Immature natural killer cell (primary cell): Measurements from ENCODE around the gene TMEM38A. TPM values are rescaled to one million over a fixed set of nuclear protein-coding genes. Genes with fewer than 3 reads are reported as not detected.
A peak's percentile ranks its signal among the peaks of the same experiment; 100 is the strongest.
"Not testable (repeated sequence)": the region's sequence is repeated elsewhere in the genome, so short reads cannot be mapped to it uniquely, and the experiment has no call there.

ENCODE experiments used
- DNase-seq, 3 donors: peaks; one replicate each; pipeline ENCODE4 v3.0.0; 2022; ENCODE audit warnings: mixed read lengths in 1 of 3
- H3K27ac Mint-ChIP-seq, 6 donors: one replicate each; pipeline ENCODE4 v1.8.0; 2020; ENCODE audit warnings: mixed read lengths in 6 of 6, mild to moderate bottlenecking in 5 of 6, inconsistent platforms in 4 of 6, moderate library complexity in 3 of 6
- H3K27me3 Mint-ChIP-seq, 3 donors: one replicate each; pipeline ENCODE4 v1.8.0; 2020 to 2021; ENCODE audit warnings: low read depth in 3 of 3, mild to moderate bottlenecking in 3 of 3, mixed read lengths in 3 of 3, moderate library complexity in 3 of 3, inconsistent platforms in 1 of 3
- H3K36me3 Mint-ChIP-seq, 3 donors: one replicate each; pipeline ENCODE4 v1.8.0; 2020; ENCODE audit warnings: mixed read lengths in 3 of 3, inconsistent platforms in 2 of 3, mild to moderate bottlenecking in 2 of 3
- H3K4me1 Mint-ChIP-seq, 2 donors: one replicate each; pipeline ENCODE4 v1.8.0; 2020; ENCODE audit warnings: inconsistent platforms in 2 of 2, mild to moderate bottlenecking in 2 of 2, mixed read lengths in 2 of 2, moderate library complexity in 1 of 2
- H3K4me3 Mint-ChIP-seq, 5 donors: one replicate each; pipeline ENCODE4 v1.8.0; 2020; ENCODE audit warnings: mild to moderate bottlenecking in 5 of 5, mixed read lengths in 5 of 5, inconsistent platforms in 3 of 5, moderate library complexity in 3 of 5
- H3K9me3 Mint-ChIP-seq, 6 donors: one replicate each; pipeline ENCODE4 v1.8.0; 2020; ENCODE audit warnings: mild to moderate bottlenecking in 6 of 6, mixed read lengths in 6 of 6, inconsistent platforms in 4 of 6, moderate library complexity in 3 of 6
- polyA plus RNA-seq, 3 donors: library from polyadenylated mRNA; unstranded; fragments of 300-500 nt; fragmentation: Illumina TruSeq; gene quantifications; one replicate each; pipeline ENCODE4 v1.2.3, GENCODE V29; 2021

The TMEM38A gene
- polyA plus RNA-seq, 3 donors from 2014 or later, result 0.78 to 3.2 (median 1.5) TPM

- Mint-ChIP-seq H3K4me3 (no peak overlapping the region), H3K27ac (no peak overlapping the region), H3K9me3 (no peaks in the 10 kb centered on the region), H3K27me3 (peaks cover 0 to 2% (median 0%) of the 10 kb centered on the region in 3 donors), H3K36me3 (no peaks in the 10 kb centered on the region), H3K4me1 (no peaks in the 10 kb centered on the region)
- DNase-seq, result no peak
Measured at GRCh38 chr19:16670291-16670690, 9.4 kb downstream of the TMEM38A start.

DNA sequence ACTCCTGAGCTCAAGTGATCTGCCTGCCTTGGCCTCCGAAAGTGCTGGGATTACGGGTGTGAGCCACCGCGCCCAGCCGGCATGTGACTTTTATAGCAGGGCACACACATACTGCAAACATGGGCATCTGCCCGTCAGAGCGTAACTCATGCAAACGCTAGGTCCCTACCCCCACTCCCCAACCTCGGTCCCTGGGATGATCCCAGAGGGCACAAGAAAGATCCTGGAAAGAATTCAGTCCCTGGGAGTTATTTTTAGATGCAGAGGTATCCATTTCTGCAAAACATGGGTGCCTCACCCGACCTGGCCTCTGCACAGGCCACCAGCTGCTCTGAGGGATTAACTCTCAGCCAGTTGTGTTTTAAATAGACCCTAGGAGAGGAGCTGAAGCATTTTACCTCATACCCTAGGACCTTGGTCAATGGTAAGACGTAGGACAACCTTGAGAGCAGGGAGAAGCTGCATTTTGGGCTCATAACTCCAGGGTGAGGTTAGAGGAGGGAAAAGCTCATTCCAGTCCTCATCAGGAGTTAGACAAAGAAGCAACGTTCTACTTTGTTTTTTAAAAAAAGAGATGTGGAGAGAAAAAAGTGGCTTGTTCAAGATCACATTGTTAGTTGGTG lies 10.8 kb downstream of the TMEM38A start:
- DNase-seq, result no peak
- no peaks in the 10 kb centered on the region for H3K4me1 Mint-ChIP-seq
- H3K27ac Mint-ChIP-seq, result no peak overlapping the region
- no peaks in the 10 kb centered on the region for H3K36me3 Mint-ChIP-seq
- H3K4me3 Mint-ChIP-seq, result no peak overlapping the region
- peaks cover 0 to 2% (median 0%) of the 10 kb centered on the region in 3 donors for H3K27me3 Mint-ChIP-seq
- H3K9me3 Mint-ChIP-seq, result no peaks in the 10 kb centered on the region

GRCh38 chr19:16673231-16673630 lies 12.3 kb downstream of the TMEM38A start:
- H3K36me3 Mint-ChIP-seq, result no peaks in the 10 kb centered on the region
- no peak for DNase-seq
- peak overlapping the region in 1 of 6 donors; percentile 55 for H3K27ac Mint-ChIP-seq
- no peaks in the 10 kb centered on the region for H3K4me1 Mint-ChIP-seq
- H3K27me3 Mint-ChIP-seq, result peaks cover 0 to 2% (median 0%) of the 10 kb centered on the region in 3 donors
- peaks cover 0 to 1% (median 0%) of the 10 kb centered on the region in 6 donors for H3K9me3 Mint-ChIP-seq
- H3K4me3 Mint-ChIP-seq, result no peak overlapping the region

DNA sequence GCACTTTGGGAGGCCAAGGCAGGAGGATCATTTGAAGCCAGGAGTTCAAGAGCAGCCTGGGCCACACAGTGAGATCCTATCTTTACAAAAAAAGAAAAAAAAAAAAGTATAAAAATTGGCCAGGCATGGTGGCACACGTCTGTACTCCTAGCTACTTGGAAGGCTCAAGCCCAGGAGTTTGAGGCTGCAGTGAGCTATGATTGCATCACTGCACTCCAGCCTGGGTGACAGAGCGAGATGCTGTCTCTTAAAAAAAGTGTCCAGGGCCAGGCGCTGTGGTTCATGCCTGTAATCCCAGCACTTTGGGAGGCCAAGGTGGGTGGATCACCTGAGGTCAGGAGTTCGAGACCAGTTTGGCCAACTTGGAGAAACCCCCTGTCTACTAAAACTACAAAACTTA lies 12.9 kb downstream of the TMEM38A start:
- DNase-seq, H3K27me3 Mint-ChIP-seq, H3K4me1 Mint-ChIP-seq, H3K4me3 Mint-ChIP-seq, H3K36me3 Mint-ChIP-seq, H3K27ac Mint-ChIP-seq, H3K9me3 Mint-ChIP-seq: not testable (repeated sequence)

DNA sequence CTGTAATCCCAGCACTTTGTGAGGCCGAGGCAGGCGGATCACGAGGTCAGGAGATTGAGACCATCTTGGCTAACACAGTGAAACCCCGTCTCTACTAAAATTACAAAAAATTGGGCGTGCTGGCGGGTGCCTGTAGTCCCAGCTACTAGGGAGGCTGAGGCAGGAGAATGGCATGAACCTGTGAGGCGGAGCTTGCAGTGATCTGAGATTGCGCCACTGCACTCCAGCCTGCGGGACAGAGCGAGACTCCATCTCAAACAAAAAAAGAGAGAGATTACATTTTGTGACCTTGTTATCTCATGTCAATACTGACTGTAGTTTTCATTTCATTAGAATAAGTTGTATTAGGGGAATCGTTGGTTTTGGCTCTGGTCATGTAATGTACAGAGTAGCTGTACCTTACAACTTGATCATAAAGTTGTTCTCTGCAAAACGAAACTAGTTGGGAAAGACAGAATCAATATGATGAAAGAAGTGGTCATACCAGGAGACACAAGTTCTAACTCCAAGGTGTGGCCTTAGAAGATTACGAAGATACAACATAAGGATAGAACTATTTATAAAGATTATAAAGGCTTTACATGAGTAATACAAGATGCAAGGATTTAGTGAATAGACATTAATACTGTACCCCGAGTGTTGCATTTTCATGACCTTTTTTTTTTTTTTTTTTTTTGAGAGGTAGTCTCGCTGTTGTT lies 15.3 kb downstream of the TMEM38A start:
- no peaks in the 10 kb centered on the region for H3K4me1 Mint-ChIP-seq
- H3K36me3 Mint-ChIP-seq, result peaks cover 0 to 2% (median 2%) of the 10 kb centered on the region in 3 donors
- DNase-seq, result no peak
- no peak overlapping the region for H3K4me3 Mint-ChIP-seq
- no peak overlapping the region for H3K27ac Mint-ChIP-seq
- H3K9me3 Mint-ChIP-seq, result peaks cover 0 to 3% (median 1%) of the 10 kb centered on the region in 6 donors
- H3K27me3 Mint-ChIP-seq, result peaks cover 0 to 2% (median 0%) of the 10 kb centered on the region in 3 donors

GRCh38 chr19:16677055-16677454 lies 16.1 kb downstream of the TMEM38A start:
- H3K36me3 Mint-ChIP-seq, result peaks cover 0 to 6% (median 4%) of the 10 kb centered on the region in 3 donors
- H3K9me3 Mint-ChIP-seq, result peaks cover 0 to 8% (median 2%) of the 10 kb centered on the region in 6 donors
- H3K27me3 Mint-ChIP-seq, result peaks cover 0 to 2% (median 0%) of the 10 kb centered on the region in 3 donors
- no peak for DNase-seq
- no peak overlapping the region for H3K4me3 Mint-ChIP-seq
- H3K4me1 Mint-ChIP-seq, result no peaks in the 10 kb centered on the region
- no peak overlapping the region for H3K27ac Mint-ChIP-seq

GRCh38 chr19:16678498-16678897 lies 17.6 kb downstream of the TMEM38A start:
- Mint-ChIP-seq H3K4me3 (no peak overlapping the region), H3K27me3 (peaks cover 0 to 2% (median 0%) of the 10 kb centered on the region in 3 donors), H3K9me3 (peaks cover 0 to 8% (median 2%) of the 10 kb centered on the region in 6 donors), H3K27ac (no peak overlapping the region), H3K4me1 (no peaks in the 10 kb centered on the region), H3K36me3 (peaks cover 0 to 6% (median 4%) of the 10 kb centered on the region in 3 donors)
- no peak for DNase-seq

GRCh38 chr19:16679811-16680210 lies 18.9 kb downstream of the TMEM38A start:
- H3K36me3 Mint-ChIP-seq, result peaks cover 0 to 6% (median 4%) of the 10 kb centered on the region in 3 donors
- peaks cover 0 to 8% (median 2%) of the 10 kb centered on the region in 6 donors for H3K9me3 Mint-ChIP-seq
- no peak for DNase-seq
- H3K27me3 Mint-ChIP-seq, result no peaks in the 10 kb centered on the region
- H3K27ac Mint-ChIP-seq, result no peak overlapping the region
- no peaks in the 10 kb centered on the region for H3K4me1 Mint-ChIP-seq
- no peak overlapping the region for H3K4me3 Mint-ChIP-seq

- Mint-ChIP-seq H3K36me3 (peaks cover 0 to 6% (median 4%) of the 10 kb centered on the region in 3 donors), H3K4me1 (no peaks in the 10 kb centered on the region), H3K27ac (no peak overlapping the region), H3K4me3 (no peak overlapping the region), H3K9me3 (peaks cover 0 to 8% (median 2%) of the 10 kb centered on the region in 6 donors), H3K27me3 (peaks cover 0 to 6% (median 0%) of the 10 kb centered on the region in 3 donors)
- DNase-seq, result no peak
Measured at GRCh38 chr19:16682539-16682938, 21.6 kb downstream of the TMEM38A start.

GRCh38 chr19:16684216-16684615 lies 23.3 kb downstream of the TMEM38A start:
- H3K4me1 Mint-ChIP-seq, result no peaks in the 10 kb centered on the region
- no peak overlapping the region for H3K4me3 Mint-ChIP-seq
- peaks cover 0 to 8% (median 2%) of the 10 kb centered on the region in 6 donors for H3K9me3 Mint-ChIP-seq
- peaks cover 0 to 6% (median 0%) of the 10 kb centered on the region in 3 donors for H3K27me3 Mint-ChIP-seq
- DNase-seq, result no peak
- H3K27ac Mint-ChIP-seq, result no peak overlapping the region
- peaks cover 0 to 6% (median 4%) of the 10 kb centered on the region in 3 donors for H3K36me3 Mint-ChIP-seq

DNA sequence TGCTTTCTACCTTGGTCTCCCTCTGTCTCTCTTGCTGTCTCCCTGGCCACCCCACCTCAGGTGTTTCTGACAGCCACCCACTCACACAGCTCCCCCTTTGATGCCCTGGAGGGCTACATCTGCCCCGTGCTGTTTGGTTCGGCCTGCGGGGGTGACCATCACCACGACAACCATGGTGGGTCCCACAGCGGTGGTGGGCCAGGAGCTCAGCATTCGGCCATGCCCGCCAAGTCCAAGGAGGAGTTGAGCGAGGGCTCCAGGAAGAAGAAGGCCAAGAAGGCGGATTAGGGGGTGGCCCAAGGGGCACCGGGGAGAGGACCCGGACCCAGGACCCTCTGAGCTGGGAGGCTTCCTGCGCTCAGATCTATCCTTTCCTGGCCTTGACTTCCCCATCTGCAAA lies 27.1 kb downstream of the TMEM38A start:
- peaks cover 0 to 5% (median 0%) of the 10 kb centered on the region in 6 donors for H3K9me3 Mint-ChIP-seq
- no peak overlapping the region for H3K27ac Mint-ChIP-seq
- H3K4me3 Mint-ChIP-seq, result no peak overlapping the region
- H3K27me3 Mint-ChIP-seq, result peaks cover 0 to 6% (median 0%) of the 10 kb centered on the region in 3 donors
- no peak for DNase-seq
- peaks cover 0 to 4% (median 0%) of the 10 kb centered on the region in 3 donors for H3K36me3 Mint-ChIP-seq
- no peaks in the 10 kb centered on the region for H3K4me1 Mint-ChIP-seq

DNA sequence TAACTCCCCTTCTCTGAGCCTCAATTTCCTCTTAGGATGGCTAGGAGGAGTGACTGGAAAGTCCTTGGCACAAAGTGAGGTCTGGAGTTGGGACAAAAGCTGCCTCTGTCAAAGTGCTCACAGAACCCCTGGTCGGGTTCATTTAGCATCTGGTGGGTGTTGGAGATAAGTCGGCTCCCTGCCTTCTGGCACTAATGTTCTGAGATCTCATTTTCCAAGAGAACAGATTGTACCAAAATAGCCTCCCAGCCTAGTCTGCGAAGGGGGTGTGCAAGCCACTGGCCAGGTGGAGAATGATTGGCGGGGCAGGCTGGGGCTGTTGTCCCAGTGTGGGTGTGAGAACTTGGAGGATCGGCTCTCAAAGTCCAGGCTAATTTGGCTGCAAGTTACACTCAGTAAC lies 38.0 kb downstream of the TMEM38A start:
- Mint-ChIP-seq H3K4me3 (no peak overlapping the region), H3K9me3 (peaks cover 0 to 4% (median 0%) of the 10 kb centered on the region in 6 donors), H3K4me1 (no peaks in the 10 kb centered on the region), H3K36me3 (peaks cover 0 to 3% (median 0%) of the 10 kb centered on the region in 3 donors), H3K27ac (no peak overlapping the region), H3K27me3 (peaks cover 0 to 4% (median 4%) of the 10 kb centered on the region in 3 donors)
- DNase-seq, result no peak

DNA sequence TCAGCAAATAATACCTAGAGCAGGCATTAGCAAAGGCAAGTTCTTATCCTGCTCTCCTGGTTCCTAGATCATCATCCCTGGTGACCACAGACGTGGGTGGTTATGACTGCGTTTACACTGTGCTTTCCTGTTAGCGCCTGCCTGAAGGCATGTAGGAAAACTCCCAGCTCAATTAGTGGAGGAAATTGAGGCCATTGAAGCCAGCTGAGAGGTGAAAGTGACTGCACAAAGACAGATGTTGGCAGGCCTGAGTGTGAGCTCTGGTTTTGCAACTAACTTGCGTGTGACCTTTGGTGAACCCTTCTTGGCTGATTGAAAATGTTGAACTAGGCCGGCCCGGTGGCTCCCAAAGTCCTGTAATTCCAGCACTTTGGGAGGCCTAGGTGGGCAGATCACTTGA lies 41.2 kb downstream of the TMEM38A start:
- H3K27ac Mint-ChIP-seq, result no peak overlapping the region
- H3K9me3 Mint-ChIP-seq, result peaks cover 0 to under 1% (median 0%) of the 10 kb centered on the region in 6 donors
- no peak overlapping the region for H3K4me3 Mint-ChIP-seq
- no peak for DNase-seq
- H3K36me3 Mint-ChIP-seq, result no peaks in the 10 kb centered on the region
- H3K27me3 Mint-ChIP-seq, result peaks cover 1 to 6% (median 4%) of the 10 kb centered on the region in 3 donors
- no peaks in the 10 kb centered on the region for H3K4me1 Mint-ChIP-seq

DNA sequence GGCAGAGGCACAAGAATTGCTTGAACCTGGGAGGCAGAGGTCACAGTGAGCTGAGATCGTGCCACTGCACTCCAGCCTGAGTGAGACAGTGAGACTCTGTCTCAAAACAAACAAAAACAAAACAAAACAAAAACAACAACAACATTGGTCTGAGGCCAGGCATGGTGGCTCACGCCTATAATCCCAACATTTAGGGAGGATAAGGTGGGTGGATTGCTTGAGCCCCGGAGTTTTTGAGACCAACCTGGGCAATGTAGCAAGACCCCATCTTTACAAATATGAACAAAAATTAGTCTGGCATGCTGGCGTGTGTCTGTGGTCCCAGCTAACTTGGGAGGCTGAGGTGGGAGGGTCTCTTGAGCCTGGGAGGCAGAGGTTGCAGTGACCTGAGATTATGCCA lies 42.7 kb downstream of the TMEM38A start:
- H3K9me3 Mint-ChIP-seq, result no peaks in the 10 kb centered on the region
- H3K4me1 Mint-ChIP-seq, result no peaks in the 10 kb centered on the region
- peaks cover 3 to 6% (median 4%) of the 10 kb centered on the region in 3 donors for H3K27me3 Mint-ChIP-seq
- no peak for DNase-seq
- no peak overlapping the region for H3K4me3 Mint-ChIP-seq
- no peaks in the 10 kb centered on the region for H3K36me3 Mint-ChIP-seq
- no peak overlapping the region for H3K27ac Mint-ChIP-seq
